ENCODE measurements around the gene PDILT.
"Not testable (repeated sequence)": the region's sequence is repeated elsewhere in the genome, so short reads cannot be mapped to it uniquely, and the experiment has no call there.

Gene PDILT

DNA sequence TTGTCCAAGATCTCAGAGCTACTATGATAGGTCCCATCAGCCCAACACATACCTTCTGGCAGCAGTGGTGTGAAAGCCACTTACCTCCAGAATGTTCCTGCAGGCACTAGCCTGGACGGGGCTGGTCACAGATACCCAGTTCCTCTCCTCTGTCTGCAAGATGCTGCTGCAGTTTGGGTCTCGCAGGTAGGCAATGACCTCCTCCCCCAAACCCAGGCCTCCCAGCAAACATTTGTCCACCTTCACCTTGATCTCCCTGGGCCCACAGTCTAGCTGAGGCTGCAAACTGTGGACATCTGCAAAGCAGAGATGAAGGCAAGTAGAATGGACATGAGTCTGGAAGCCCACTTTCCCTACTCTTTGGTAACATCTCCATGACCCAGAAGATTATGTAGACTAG, 84.4 kb downstream of the PDILT start:
- no peak for DNase-seq

DNA sequence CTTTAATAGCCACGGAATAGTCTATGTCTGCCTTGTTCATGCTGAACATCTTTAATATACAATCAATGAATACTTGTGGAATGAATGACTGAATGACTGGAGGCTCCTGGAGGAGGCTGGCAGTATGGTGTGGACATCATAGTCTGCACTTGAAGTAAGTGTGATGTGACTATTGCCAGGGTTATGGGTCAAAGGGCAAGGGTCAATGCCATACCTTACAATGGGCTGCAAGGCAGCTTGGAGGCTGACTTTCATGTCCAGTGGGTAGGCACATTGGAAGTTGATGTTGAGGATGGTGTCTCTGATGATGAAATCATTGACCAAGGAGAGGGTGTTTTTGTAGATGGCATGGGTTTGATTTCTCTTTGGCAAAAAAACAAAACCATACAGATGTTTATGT, 85.1 kb downstream of the PDILT start:
- no peak for DNase-seq

DNA sequence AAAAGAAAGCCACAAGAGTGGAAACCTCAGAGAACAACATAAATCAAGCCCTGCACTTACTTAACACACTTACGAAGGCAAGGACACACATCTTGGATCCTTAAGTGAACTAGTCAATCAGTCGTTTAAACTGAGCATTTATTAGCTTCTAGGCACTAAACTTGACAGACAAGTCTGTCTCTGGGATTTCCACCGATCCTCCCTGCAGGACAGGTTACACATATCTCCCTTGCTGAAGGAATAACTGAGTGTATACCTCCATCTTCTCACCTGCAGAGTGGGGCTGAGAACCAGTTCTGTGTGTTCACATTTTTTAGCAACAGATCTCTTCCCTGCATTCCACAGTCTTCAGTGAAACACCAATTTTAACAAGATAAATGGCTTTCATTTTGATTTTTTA, 86.1 kb downstream of the PDILT start:
- no peak for DNase-seq

DNA sequence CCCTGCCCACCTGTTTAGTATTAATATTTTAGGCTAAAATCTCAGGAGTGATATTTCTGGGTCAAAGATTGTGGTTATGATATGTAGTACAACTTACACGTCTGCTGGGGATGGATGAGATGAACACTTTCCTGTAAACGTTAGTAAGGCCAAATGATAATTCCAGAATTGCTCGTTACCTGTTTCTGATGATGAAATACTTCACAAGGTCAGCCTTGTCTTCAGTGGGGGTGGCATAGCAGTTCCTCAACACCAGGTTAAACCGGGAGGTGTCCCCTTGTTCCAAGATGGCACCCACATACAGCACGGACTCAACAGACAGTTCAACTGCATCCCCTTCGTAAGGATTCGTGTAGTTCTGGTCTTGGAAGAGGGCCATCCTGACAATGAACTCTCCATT, 86.5 kb downstream of the PDILT start:
- DNase-seq: no peak

GRCh38 chr16:20317117-20317516, 87.4 kb downstream of the PDILT start:
- no peak for DNase-seq

DNA sequence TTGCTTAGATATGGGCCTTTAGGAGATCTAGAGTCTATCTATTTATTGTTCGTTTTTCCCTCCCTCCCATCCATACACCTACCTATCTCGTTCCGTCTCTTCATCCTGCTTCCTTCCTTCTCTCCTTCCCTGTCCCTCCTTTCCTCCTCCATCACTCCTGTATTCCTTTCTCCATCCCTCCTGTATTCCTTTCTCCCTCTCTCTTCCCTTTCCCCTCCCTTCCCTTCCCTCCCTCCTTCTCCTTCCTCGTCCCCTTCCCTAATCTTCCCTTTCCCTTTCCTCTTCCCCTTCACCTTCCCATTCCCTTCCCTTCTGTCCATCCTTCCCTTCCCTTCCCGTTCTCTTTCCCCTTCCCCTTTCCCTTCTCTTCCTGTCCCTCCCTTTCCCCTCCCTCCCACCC, 87.8 kb downstream of the PDILT start:
- no peak for DNase-seq

- no peak for DNase-seq
These were observed 88.8 kb downstream of the PDILT start for GRCh38 chr16:20315764-20316163.

DNA sequence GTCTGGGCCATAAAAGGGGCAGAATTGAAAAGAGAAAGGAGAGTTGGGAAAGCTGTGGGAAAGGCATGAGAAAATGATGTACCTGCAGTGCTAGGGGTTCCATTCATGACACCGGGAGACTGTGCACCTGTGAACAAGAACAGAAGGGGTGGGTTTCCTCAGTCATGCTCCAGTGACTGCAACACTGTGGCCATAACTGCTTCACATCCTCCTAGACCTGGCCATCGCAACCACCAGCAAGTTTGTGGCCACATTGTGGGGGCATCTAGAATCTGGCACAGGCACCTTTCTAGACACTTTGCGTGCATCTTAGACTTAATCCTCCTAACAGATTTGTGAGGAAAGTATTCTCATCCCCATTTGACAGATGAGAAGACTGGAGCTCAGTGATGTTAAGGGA, 90.0 kb downstream of the PDILT start:
- no peak for DNase-seq

GRCh38 chr16:20313741-20314140, 90.8 kb downstream of the PDILT start:
- no peak for DNase-seq

DNA sequence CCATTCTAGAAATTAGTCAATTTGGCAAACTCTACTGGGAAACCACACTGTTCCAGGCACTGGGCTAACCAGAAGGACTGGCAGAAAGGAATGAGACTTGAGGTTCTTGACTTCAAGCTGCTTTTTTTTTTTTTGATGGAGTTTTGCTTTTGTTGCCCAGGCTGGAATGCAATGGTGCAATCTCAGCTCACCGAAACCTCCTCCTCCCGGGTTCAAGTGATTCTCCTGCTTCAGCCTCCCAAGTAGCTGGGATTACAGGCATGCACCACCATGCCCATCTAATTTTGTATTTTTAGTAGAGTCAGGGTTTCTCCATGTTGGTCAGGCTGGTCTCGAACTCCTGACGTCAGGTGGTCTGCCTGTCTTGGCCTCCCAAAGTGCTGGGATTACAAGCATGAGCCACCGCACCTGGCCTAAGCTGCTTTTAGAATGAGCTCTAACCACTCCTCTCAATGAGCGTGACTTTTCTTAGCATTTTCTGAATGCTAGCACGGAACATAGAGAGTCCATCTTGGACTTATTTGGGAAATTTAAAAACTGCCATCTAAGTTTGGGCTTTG, 91.9 kb downstream of the PDILT start:
- not testable (repeated sequence) for DNase-seq

- DNase-seq: no peak
These were observed 93.0 kb downstream of the PDILT start for GRCh38 chr16:20311548-20311947.

DNA sequence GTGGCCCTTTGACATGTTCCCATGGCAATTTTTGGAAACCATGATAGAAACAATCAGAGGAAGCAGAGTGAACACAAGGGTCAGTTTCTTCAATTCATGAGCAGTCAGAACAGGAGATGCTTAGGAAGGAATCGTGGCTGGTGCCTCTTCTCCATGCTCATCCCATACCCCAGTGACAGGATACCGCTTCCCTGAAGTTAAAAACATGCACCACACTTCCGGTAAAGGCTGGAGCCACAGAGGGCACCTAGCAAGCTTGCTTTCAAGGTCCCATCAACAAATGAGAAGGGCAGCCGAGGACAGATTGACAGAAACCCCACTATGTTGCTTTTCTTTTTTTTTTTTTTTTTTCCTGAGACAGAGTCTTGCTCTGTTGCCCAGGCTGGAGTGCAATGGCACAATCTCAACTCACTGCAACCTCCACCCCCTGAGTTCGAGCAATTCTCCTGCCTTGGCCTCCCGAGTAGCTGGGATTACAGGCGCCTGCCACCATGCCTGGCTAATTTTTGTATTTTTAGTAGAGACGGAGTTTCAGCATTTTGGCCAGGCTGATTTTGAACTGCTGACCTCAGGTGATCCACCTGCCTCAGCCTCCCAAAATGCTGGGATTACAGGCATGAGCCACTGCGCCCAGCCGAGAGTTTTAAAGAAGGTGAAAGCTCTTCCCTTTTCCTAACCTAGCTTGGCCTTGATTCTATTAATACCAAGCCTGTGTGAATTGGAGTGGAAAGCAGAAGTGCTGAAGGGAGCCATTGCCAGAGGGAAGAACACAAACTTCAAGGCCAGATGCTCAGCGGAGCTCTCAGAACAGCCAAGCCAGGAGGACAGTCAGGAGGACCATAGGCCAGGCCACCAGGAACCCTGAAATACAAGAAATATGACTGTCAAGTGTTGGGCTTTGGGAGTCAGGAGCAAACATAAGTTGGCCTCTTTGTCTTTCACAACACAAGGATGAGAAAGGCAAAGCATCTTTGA, 93.8 kb downstream of the PDILT start:
- DNase-seq: no peak

- DNase-seq: no peak
These were observed 94.8 kb downstream of the PDILT start for GRCh38 chr16:20309786-20310185.

Data from stimulated activated CD4-positive, alpha-beta T cell treated with anti-CD3 and anti-CD28 coated beads, Interleukin-2, amount 100 ng/mL, for 48 hours (primary cell).